HG03139 (cell line): ENCODE results near the gene LYST.
"Not testable (repeated sequence)": the region's sequence is repeated elsewhere in the genome, so short reads cannot be mapped to it uniquely, and the experiment has no call there.

Source experiments
- ATAC-seq: cut with Tn5 transposase; IDR thresholded peaks from one replicate; pipeline ENCODE4 v1.9.1; 2021; ENCODE audit not compliant: unreplicated experiment

LYST gene

DNA sequence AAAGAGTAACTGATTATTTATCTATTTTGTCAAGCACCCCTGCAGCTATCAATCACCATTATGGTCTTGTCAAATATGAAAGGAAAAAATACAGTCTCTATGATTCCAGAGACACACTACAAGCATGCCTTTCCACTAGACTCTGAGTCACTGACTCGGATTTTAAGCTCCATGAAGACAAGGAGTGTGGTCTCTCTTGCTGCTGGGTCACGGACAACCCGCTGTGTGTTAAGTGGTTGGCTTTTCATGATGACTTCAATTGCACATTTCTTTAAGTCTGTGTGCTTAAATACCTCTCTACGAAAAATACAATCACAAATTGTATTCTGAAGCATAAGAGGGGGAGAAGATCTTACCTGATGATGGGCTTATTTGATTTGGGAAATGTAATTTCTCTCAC is 203.1 kb downstream of the LYST start:
- no peak for ATAC-seq

- ATAC-seq: no peak
These were observed 205.1 kb downstream of the LYST start for GRCh38 chr1:235661568-235661967.

GRCh38 chr1:235659186-235659771 is 207.4 kb downstream of the LYST start:
- no peak for ATAC-seq

GRCh38 chr1:235657747-235658526 is 208.8 kb downstream of the LYST start:
- ATAC-seq: no peak

DNA sequence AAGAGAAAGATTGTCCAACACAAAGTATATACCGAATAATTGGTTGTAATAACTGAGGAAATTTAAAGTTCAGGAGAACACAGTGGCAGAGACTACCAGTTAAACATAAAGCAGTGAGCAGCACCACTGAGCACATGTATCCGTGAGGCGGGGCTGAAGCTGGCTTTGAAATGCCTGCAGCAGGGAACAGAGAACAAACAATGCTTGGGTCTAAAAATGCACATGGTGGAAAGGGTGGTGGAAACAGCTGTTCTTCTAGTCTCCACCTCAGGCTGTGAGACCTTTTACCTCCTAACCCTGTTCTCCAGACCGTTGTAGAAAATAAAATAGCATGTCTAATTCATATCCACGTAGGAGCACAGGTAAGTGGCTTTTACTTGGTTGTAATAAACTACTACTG is 209.4 kb downstream of the LYST start:
- no peak for ATAC-seq

DNA sequence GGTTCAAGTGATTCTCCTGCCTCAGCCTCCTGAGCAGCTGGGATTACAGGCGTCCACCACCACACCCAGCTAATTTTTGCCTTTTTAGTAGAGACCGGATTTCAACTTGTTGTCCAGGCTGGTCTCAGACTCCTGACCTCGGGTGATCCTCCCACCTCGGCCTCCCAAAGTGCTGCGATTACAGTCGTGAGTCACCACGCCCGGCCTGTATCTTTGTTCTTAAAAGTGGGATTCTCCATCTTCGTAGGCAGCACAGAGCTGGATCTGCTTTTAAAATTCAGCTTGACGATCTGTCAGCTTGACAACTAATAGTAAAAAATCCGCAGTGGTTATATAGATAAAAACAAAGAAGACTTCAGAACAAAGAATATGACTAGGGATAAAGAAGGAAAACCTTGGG is 214.3 kb downstream of the LYST start:
- ATAC-seq: no peak

DNA sequence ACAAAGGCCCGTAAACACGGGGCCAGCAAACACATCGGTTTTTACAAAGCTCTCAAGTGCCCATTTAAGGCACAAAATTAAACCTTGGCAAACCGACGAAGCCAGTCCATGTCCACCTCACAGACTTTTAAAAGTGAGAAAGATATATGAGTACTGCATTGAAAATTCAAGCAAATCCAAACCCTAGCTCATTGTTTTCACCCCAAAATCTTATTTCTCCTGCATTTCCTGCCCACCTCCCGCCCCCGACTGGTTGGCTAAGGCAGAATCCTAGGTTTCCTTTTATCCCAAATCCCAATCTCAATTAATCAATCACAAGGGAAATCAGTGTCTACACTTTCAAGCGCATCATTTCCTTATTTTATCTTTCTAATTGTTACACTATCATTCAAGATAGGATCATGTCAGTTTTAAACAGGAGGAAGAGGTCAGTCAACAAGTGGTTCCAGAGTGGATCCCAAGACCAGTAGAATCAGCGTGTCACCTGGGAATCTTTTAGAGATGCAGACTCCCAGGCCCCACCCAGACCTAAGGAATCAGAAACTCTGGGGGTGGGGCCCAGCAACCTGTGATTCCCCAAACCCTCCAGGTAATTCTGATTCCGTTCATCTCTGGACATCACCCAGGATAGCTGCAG is 215.4 kb downstream of the LYST start:
- no peak for ATAC-seq

DNA sequence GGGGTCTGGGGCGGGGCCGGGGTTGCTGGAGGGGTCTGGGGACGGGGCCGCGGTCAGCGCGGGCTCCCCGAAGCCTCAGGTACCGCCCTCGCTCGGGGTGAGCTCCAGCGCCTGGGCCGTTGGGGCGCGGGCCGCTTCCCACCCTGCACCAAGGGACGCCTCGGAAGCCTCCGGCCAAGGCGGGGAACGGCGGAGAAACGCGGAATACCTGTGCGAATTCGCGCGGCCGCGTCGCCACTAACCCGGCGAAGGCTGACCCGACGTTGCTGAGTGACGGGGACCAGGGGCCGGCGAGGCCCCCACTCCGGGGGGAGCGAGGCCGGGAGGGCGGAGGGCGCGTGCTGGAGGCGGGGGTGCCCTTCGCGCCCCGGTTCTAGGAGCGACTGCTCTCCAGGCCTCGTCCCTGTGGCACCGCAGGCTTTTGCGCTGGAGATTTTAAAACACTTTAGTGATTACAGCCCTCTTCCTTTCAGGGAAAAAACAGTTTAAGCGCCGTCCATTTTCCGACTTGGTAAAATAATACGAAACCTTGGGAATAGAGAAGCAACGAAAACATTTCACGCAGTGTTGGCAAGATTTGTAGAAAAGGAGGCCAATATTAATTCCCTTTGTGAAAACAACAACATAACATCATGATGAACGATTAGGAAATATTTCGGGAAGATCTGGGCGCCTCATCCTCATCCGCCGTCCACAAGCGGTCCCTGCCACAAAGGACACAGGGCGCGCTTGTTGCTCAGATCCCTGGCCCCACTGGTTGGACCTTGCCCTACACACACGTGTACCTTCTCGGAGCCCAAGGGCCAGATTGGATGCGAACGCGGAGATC is 216.2 kb downstream of the LYST start:
- ATAC-seq: no peak

GRCh38 chr1:235649368-235650163 is 217.1 kb downstream of the LYST start, which contains the start of gene GNG4:
Gene GNG4, minus strand, starts transcription at chr1:235649784. Its CDS starts 65,946 bp downstream, at chr1:235583838.
- no peak for ATAC-seq

- ATAC-seq: peak; percentile 63
These were observed 217.7 kb downstream of the LYST start for GRCh38 chr1:235648954-235649367.

DNA sequence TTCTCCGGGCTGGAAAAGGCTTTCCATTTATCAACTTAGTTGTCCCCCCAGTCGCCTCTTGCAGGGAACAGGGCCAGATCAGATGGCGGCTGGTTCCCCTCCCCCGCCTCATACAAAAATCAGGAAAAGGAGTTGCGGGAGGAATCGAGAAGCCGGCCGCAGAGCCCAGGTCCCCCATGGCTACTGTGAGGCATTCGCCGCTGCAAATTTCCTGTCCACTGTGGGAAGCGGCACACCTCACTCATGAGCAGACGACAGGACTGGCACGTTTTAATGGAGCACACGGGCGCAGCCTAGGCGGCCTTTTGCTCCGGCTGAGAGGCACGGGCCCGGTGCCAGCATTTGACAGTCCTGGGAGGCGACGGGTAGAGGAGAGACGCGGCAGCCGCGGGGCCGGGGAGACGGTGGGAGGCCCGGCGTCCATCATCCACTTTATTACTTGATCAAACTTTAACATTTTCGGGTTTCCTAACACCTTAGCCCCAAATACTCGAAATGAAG is 218.2 kb downstream of the LYST start:
- ATAC-seq: no peak

GRCh38 chr1:235647537-235647936 is 219.2 kb downstream of the LYST start:
- ATAC-seq: not testable (repeated sequence)

DNA sequence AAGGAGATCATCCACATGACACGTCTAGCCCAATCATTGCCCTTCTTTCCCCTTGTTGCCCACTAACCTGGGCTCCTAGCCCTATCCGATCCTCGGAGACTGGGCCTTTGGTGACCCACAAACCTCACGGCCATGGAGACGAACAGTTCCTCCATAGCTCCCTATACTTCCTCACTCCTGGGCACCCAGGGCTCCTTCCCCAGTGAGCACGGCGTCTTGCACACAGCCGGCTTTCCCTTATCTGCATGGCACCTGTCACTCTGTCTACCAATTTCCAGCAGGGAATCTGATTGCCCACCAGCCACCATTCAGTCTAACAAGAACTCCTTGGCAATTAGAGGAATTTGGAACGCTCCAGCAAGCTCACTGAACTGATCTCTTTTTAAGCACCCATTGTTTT is 220.2 kb downstream of the LYST start:
- ATAC-seq: no peak

DNA sequence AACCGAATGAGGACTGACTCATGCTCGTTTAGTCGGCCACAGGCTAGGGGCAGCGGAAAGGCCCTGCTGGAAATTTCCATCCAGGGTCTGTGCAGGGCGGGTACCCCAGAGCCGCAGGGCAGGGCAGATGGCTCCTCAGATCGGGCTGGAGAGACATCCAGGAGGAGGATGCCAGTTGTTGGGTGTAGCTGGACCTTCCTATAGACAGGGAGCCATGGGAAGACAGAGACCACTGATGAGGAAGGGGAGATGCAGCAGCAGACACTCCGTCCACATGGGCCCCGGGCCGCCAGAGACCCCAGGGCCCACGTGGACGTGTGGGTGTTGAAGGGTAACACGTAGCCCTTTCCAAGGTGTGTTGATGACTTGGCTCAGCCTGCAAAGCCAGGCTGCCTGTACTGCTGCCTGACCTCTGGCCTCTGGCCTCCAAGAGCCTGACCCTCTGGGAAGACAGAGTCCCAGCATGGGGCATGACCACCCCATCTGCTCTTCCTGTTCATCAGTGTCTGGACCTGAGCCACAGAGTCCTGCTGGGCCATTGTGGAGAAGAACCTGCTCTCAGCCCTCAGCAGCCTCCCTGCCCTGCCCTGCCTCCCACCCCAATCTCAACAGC is 221.9 kb downstream of the LYST start:
- ATAC-seq: no peak

- no peak for ATAC-seq
These were observed 222.6 kb downstream of the LYST start for GRCh38 chr1:235643837-235644692.

DNA sequence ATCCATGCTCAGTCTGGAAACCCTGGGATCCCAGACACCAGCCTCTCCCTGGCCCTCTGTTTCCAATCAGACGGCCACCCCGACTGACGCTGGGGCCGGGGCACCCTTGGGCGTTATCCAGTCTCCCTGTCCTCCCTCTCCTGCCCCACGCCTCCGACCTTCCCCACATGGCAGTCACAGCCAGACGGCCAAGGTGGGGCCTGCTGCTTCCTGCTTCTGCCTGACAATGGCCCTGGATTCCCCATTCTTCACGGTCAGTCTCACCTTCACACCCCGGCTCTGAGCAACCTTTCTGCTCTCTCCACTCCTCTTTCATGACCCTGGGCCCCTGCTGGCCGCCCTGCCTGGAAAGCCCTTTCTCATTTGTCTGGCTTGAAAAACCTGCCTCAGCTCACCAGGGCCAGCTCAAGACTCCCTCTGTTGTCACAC is 223.7 kb downstream of the LYST start:
- ATAC-seq: no peak

DNA sequence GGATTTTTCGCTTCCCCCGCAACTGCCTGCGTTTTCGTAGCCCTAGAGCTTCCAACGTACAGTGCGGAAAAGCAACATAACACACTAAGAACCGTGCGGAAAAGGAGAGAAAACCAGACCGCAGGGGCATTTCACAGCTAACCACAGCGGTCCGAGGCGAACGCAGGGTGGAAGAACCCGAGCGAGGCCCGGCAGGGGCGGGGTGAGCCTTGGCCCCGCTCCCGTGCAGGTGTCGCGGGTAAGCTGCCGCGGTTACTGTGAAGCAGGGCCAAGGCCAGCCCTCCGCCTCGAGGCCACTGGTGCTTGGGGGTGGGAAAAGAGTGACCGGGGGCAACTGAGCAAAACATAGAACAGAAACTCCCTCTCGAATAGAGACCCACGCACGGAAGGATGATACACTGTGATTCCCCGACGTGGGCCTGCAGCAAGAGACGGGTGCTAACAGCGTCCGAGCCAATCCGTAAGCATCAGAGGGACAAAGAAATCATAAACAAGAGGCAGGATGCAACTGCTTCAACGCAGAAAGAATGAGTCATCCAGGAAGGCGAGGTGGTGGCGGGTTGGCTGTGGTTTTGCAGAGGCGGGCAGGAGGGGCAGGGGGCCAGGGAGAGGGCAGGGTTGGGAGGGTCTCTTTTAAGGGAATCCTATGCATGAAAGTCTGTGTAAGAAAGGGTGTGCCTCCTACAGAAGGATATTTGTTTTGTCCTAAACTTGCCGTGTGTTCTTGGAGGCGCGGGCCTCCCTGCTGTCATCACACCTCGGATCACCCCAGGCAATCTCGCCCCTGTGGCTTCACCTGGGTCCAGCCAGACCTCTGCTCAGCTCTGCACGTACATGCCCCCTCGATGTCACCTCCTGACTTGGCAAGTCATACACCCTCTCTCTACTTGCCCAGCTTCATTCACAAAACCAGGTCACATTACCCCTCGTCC is 224.4 kb downstream of the LYST start:
- no peak for ATAC-seq

DNA sequence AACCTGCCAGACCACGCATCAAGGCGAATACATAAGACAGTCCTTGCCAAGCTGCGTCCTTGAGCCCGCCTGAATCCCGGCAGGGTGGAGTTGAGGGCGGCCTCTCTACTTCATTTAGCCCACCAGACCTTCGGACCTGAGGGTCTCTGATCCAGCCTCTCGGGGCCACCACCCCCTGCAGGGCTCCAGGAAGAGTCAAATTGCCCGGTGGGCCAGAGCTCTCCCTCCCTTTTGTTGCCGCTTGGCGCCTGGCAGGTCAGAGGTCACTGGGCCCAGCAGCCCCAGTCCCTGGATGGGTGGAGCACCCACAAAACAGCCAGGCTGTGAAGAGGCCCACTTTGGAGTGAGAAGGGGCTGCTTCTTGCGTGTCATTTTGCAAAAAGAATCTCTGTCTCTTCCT is 226.1 kb downstream of the LYST start:
- no peak for ATAC-seq
